RWPE2 (cell line): ENCODE data around the gene RBM43.

Experiments used
- ATAC-seq: fragments of 200-7000 bp; cut with Tn5 transposase; 3 replicates; pipeline ENCODE4 v1.9.1; 2021; ENCODE audit warnings: low read depth
- DNase-seq: peaks from one replicate; pipeline ENCODE4 v3.0.0-alpha.2; 2020; ENCODE audit warnings: low spot score
- H3K27ac ChIP-seq: fragments of 450-650 bp; 2 replicates; pipeline ENCODE4 v1.5.1; 2017; ENCODE audit warnings: mild to moderate bottlenecking; ENCODE audit not compliant: poor library complexity, severe bottlenecking
- H3K27me3 ChIP-seq: fragments of 250-450 bp; sonication (Bioruptor Pico); 2 replicates; pipeline ENCODE4 v1.5.1; 2021; ENCODE audit warnings: mild to moderate bottlenecking, moderate library complexity; ENCODE audit not compliant: insufficient read depth, poor library complexity, severe bottlenecking
- H3K36me3 ChIP-seq: fragments of 250-450 bp; sonication (Bioruptor Pico); 2 replicates; pipeline ENCODE4 v1.5.1; 2020; ENCODE audit warnings: low read depth, mild to moderate bottlenecking, moderate library complexity
- H3K4me1 ChIP-seq: fragments of 250-450 bp; sonication (Bioruptor Pico); 2 replicates; pipeline ENCODE4 v1.5.1; 2021; ENCODE audit warnings: mild to moderate bottlenecking, moderate library complexity; ENCODE audit not compliant: insufficient read depth, poor library complexity, severe bottlenecking
- H3K4me3 ChIP-seq: fragments of 250-450 bp; sonication (Bioruptor Pico); 2 replicates; pipeline ENCODE4 v1.5.1; 2021; ENCODE audit warnings: mild to moderate bottlenecking, moderate library complexity; ENCODE audit not compliant: severe bottlenecking
- H3K9me3 ChIP-seq: fragments of 250-450 bp; sonication (Bioruptor Pico); 2 replicates; pipeline ENCODE4 v1.5.1; 2021; ENCODE audit warnings: mild to moderate bottlenecking, moderate library complexity; ENCODE audit not compliant: severe bottlenecking
- CTCF ChIP-seq: fragments of 450-650 bp; IDR thresholded peaks from one replicate; pipeline ENCODE4 v1.5.1; 2017; ENCODE audit warnings: mild to moderate bottlenecking, moderate library complexity; ENCODE audit not compliant: poor library complexity, severe bottlenecking

Gene RBM43

GRCh38 chr2:151292141-151292540 is 30.5 kb upstream of the RBM43 start:
- peaks cover 7% of the 10 kb centered on the region for H3K4me1 ChIP-seq
- TF ChIP-seq CTCF, result no peak
- no peaks in the 10 kb centered on the region for H3K27me3 ChIP-seq
- no peak overlapping the region for H3K27ac ChIP-seq
- H3K9me3 ChIP-seq, result no peaks in the 10 kb centered on the region
- H3K36me3 ChIP-seq, result no peaks in the 10 kb centered on the region
- ATAC-seq (no peak), DNase-seq (no peak)
- no peak overlapping the region for H3K4me3 ChIP-seq

- peaks cover 7% of the 10 kb centered on the region for H3K4me1 ChIP-seq
- DNase-seq, result no peak
- ATAC-seq, result no peak
- H3K27me3 ChIP-seq, result no peaks in the 10 kb centered on the region
- H3K36me3 ChIP-seq, result no peaks in the 10 kb centered on the region
- H3K27ac ChIP-seq, result no peak overlapping the region
- no peak for TF ChIP-seq CTCF
- H3K4me3 ChIP-seq, result no peak overlapping the region
- H3K9me3 ChIP-seq, result no peaks in the 10 kb centered on the region
Observed at GRCh38 chr2:151291224-151291623, 29.6 kb upstream of the RBM43 start.

- ATAC-seq, result peak; percentile 47
- no peak for DNase-seq
- H3K4me3 ChIP-seq, result peak overlapping the region; percentile 84
- H3K9me3 ChIP-seq, result no peaks in the 10 kb centered on the region
- H3K36me3 ChIP-seq, result no peaks in the 10 kb centered on the region
- no peak for TF ChIP-seq CTCF
- H3K27me3 ChIP-seq, result no peaks in the 10 kb centered on the region
- peaks cover 7% of the 10 kb centered on the region for H3K4me1 ChIP-seq
- H3K27ac ChIP-seq, result peak overlapping the region; percentile 56
Observed at GRCh38 chr2:151289972-151290866, 28.6 kb upstream of the RBM43 start.

- H3K27ac ChIP-seq, result no peak overlapping the region
- DNase-seq (no peak), ATAC-seq (no peak)
- H3K4me3 ChIP-seq, result no peak overlapping the region
- H3K27me3 ChIP-seq, result no peaks in the 10 kb centered on the region
- H3K36me3 ChIP-seq, result no peaks in the 10 kb centered on the region
- no peak for TF ChIP-seq CTCF
- peaks cover 7% of the 10 kb centered on the region for H3K4me1 ChIP-seq
- no peaks in the 10 kb centered on the region for H3K9me3 ChIP-seq
Observed at GRCh38 chr2:151287513-151288250, 26.0 kb upstream of the RBM43 start.

- TF ChIP-seq CTCF, result no peak
- no peak overlapping the region for H3K4me3 ChIP-seq
- H3K9me3 ChIP-seq, result no peaks in the 10 kb centered on the region
- H3K36me3 ChIP-seq, result 0 out of 2 replicates have a peak, but pooled peaks cover 3% of the 10 kb centered on the region
- no peaks in the 10 kb centered on the region for H3K4me1 ChIP-seq
- H3K27ac ChIP-seq, result no peak overlapping the region
- ATAC-seq, result no peak
- no peak for DNase-seq
- H3K27me3 ChIP-seq, result no peaks in the 10 kb centered on the region
Observed at GRCh38 chr2:151282401-151282800, 20.7 kb upstream of the RBM43 start.
